IMR-90 (cell line): ENCODE data around the gene PNKP.

ENCODE experiments used
- CHD1 ChIP-seq: IDR thresholded peaks from 2 replicates; pipeline ENCODE4 v1.6.1; 2012; ENCODE audit warnings: low read depth, low read length, improper control_type of control experiment
- CTCF ChIP-seq: conservative IDR thresholded peaks from 2 replicates; pipeline ENCODE4 v1.5.1; 2012; ENCODE audit warnings: mild to moderate bottlenecking, low read depth, low read length, improper control_type of control experiment
- ELK1 ChIP-seq: fragments of 150-350 bp; IDR thresholded peaks from 2 replicates; pipeline ENCODE4 v1.6.1; 2016; ENCODE audit warnings: low read depth, mild to moderate bottlenecking, low read length, moderate library complexity, borderline replicate concordance
- MAFK ChIP-seq: IDR thresholded peaks from 2 replicates; pipeline ENCODE4 v1.6.1; 2012; ENCODE audit warnings: low read depth, low read length, improper control_type of control experiment
- POLR2A ChIP-seq: IDR thresholded peaks from 2 replicates; pipeline ENCODE4 v1.6.1; 2012; ENCODE audit warnings: mild to moderate bottlenecking, low read depth, low read length
- RCOR1 ChIP-seq: IDR thresholded peaks from 2 replicates; pipeline ENCODE4 v1.6.1; 2012; ENCODE audit warnings: mild to moderate bottlenecking, low read length, improper control_type of control experiment; ENCODE audit not compliant: insufficient replicate concordance
- RFX5 ChIP-seq: IDR thresholded peaks from 2 replicates; pipeline ENCODE4 v1.8.0; 2012; ENCODE audit warnings: low read depth, mild to moderate bottlenecking, low read length, moderate library complexity
- SMC3 ChIP-seq: fragments of 150-350 bp; IDR thresholded peaks from 2 replicates; pipeline ENCODE4 v1.6.1; 2016; ENCODE audit warnings: low read depth, mild to moderate bottlenecking, antibody characterized with exemption, low read length, moderate library complexity
- USF2 ChIP-seq: fragments of 150-350 bp; IDR thresholded peaks from 2 replicates; pipeline ENCODE4 v1.6.1; 2017; ENCODE audit warnings: mild to moderate bottlenecking, antibody characterized with exemption, low read length, low read depth

- TF ChIP-seq CTCF = no peak
- no peak for TF ChIP-seq SMC3
- TF ChIP-seq RCOR1 = no peak
- no peak for TF ChIP-seq USF2
- no peak for TF ChIP-seq POLR2A
- no peak for TF ChIP-seq ELK1
- TF ChIP-seq CHD1 = no peak
- no peak for TF ChIP-seq RFX5
- no peak for TF ChIP-seq MAFK
Observed at GRCh38 chr19:49912965-49913685, 45.7 kb upstream of the PNKP start.
